Right ventricle myocardium superior (tissue), 1 donor: Measurements from ENCODE around the gene PIEZO2. TPM values are rescaled to one million over a fixed set of nuclear protein-coding genes. Genes with fewer than 3 reads are reported as not detected.

ENCODE experiments used
- ATAC-seq: fragments of 200-7000 bp; cut with Tn5 transposase; one replicate; pipeline ENCODE4 v1.9.1; 2020; ENCODE audit warnings: mild to moderate bottlenecking; ENCODE audit not compliant: poor library complexity
- DNase-seq: peaks from one replicate; pipeline ENCODE4 v3.0.0-alpha.2; 2020
- intact Hi-C: fragments of 100-400 bp; cut with DNase I; formaldehyde crosslinking; loops from one replicate; pipeline ENCODE4 v1.11.2; 2022
- total RNA-seq: library from RNA; stranded (reverse); fragmentation: NEBNext Ultra II Directional; extraction: Animal tissue kit (Norgen Biotek cat#: 25700); gene quantifications from one replicate; pipeline ENCODE4 v1.2.1, GENCODE V29; 2021
- donor health status: DM: no; HTN: yes; CAD: no; lungs with severe emphysema.

The PIEZO2 gene
- total RNA-seq, 1 donor from 2014 or later = 0.32 TPM

GRCh38 chr18:10723496-10723895 is 425.9 kb downstream of the PIEZO2 start:
- intact Hi-C loops = no loop called here
- ATAC-seq (no peak), DNase-seq (no peak)

- ATAC-seq = no peak
- intact Hi-C loops = no loop called here
- DNase-seq = no peak
Observed at GRCh38 chr18:10718809-10719208, 430.6 kb downstream of the PIEZO2 start.

GRCh38 chr18:10715791-10716190 is 433.6 kb downstream of the PIEZO2 start:
- ATAC-seq (peak; percentile 51), DNase-seq (no peak)
- intact Hi-C loops = no loop called here

GRCh38 chr18:10713409-10713808 is 436.0 kb downstream of the PIEZO2 start:
- ATAC-seq (peak; percentile 57), DNase-seq (no peak)
- intact Hi-C loops = no loop called here

- no peak for DNase-seq
- ATAC-seq = no peak
- intact Hi-C loops = no loop called here
Observed at GRCh38 chr18:10707294-10707693, 442.1 kb downstream of the PIEZO2 start.

- ATAC-seq = no peak
- DNase-seq = no peak
- intact Hi-C loops = no loop called here
Observed at GRCh38 chr18:10705786-10706185, 443.6 kb downstream of the PIEZO2 start.

- intact Hi-C loops = no loop called here
- DNase-seq (no peak), ATAC-seq (no peak)
Observed at GRCh38 chr18:10705291-10705690, 444.1 kb downstream of the PIEZO2 start.

GRCh38 chr18:10702206-10702605 is 447.2 kb downstream of the PIEZO2 start:
- DNase-seq = no peak
- intact Hi-C loops = no loop called here
- ATAC-seq = no peak

GRCh38 chr18:10690366-10690765 is 459.0 kb downstream of the PIEZO2 start:
- intact Hi-C loops = no loop called here
- no peak for ATAC-seq

GRCh38 chr18:10690035-10690329 is 459.4 kb downstream of the PIEZO2 start:
- intact Hi-C loops = no loop called here
- no peak for ATAC-seq

More at GRCh38 chr18:10690366-10690765, 459.0 kb downstream of the PIEZO2 start:
- DNase-seq = no peak

GRCh38 chr18:10689236-10690034 is 459.9 kb downstream of the PIEZO2 start:
- no peak for DNase-seq
- intact Hi-C loops = no loop called here
- ATAC-seq = no peak

More at GRCh38 chr18:10690035-10690329, 459.4 kb downstream of the PIEZO2 start:
- no peak for DNase-seq

- intact Hi-C loops = no loop called here
- ATAC-seq (no peak), DNase-seq (no peak)
Observed at GRCh38 chr18:10688766-10689165, 460.6 kb downstream of the PIEZO2 start.

- intact Hi-C loops = no loop called here
- ATAC-seq = no peak
Observed at GRCh38 chr18:10687161-10687925, 462.0 kb downstream of the PIEZO2 start.

GRCh38 chr18:10686308-10686707 is 463.1 kb downstream of the PIEZO2 start:
- ATAC-seq (no peak), DNase-seq (no peak)
- intact Hi-C loops = no loop called here

More at GRCh38 chr18:10687161-10687925, 462.0 kb downstream of the PIEZO2 start:
- DNase-seq = no peak

GRCh38 chr18:10685484-10685883 is 463.9 kb downstream of the PIEZO2 start:
- no peak for ATAC-seq
- intact Hi-C loops = no loop called here
- DNase-seq = no peak

GRCh38 chr18:10682368-10682714 is 467.0 kb downstream of the PIEZO2 start:
- intact Hi-C loops = no loop called here
- ATAC-seq (no peak), DNase-seq (no peak)

- DNase-seq (no peak), ATAC-seq (no peak)
- intact Hi-C loops = no loop called here
Observed at GRCh38 chr18:10681581-10682367, 467.6 kb downstream of the PIEZO2 start.

- ATAC-seq (no peak), DNase-seq (no peak)
- intact Hi-C loops = no loop called here
Observed at GRCh38 chr18:10680271-10680596, 469.1 kb downstream of the PIEZO2 start.

GRCh38 chr18:10679557-10680270 is 469.7 kb downstream of the PIEZO2 start:
- intact Hi-C loops = no loop called here
- ATAC-seq = no peak
- no peak for DNase-seq
